ENCODE results near the gene ETFA.

Gene ETFA

DNA sequence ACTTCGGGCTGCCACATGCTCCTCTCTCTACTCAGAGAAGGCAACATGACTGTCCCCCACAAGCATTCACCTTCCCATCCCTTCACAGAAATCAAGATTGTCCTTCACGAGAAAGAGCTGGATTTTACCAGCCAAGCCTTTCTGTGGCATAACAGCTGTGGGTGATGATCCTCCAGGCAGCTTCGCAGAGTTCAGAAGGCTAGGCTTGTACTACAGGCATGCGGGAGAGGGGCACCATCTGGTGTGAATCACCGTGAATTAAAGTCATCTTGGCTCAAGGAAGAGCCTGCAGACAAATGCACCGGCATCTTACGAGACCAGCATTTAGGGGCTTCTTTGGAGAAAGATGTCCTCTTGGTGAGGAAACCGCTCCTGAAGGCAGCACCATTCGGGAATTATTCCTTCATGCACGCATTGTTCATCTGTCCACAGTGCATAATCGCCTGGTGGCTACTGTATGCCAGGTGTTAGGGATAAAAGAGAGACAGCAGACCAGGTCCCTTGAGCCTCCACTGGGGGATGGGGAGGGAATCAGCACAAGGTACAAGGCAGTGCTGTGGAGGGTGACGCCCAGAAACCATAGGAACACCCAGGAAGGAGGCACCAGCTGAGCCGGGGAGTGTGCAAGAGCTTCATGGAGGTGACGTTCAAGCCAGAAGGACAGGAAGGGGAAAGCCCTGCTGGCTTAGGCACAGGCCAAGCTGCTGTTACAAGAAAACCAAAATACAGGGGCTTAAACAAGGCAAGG, 142.9 kb downstream of the ETFA start:
- H3K27ac ChIP-seq (ENCODE audit: low read length), result no peak overlapping the region
- no peak for TF ChIP-seq EZH2phosphoT487 (IDR thresholded peaks at IDR 0.05; ENCODE audit: low read depth)
- TF ChIP-seq, protein P1, sequence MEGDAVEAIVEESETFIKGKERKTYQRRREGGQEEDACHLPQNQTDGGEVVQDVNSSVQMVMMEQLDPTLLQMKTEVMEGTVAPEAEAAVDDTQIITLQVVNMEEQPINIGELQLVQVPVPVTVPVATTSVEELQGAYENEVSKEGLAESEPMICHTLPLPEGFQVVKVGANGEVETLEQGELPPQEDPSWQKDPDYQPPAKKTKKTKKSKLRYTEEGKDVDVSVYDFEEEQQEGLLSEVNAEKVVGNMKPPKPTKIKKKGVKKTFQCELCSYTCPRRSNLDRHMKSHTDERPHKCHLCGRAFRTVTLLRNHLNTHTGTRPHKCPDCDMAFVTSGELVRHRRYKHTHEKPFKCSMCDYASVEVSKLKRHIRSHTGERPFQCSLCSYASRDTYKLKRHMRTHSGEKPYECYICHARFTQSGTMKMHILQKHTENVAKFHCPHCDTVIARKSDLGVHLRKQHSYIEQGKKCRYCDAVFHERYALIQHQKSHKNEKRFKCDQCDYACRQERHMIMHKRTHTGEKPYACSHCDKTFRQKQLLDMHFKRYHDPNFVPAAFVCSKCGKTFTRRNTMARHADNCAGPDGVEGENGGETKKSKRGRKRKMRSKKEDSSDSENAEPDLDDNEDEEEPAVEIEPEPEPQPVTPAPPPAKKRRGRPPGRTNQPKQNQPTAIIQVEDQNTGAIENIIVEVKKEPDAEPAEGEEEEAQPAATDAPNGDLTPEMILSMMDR (IDR thresholded peaks at IDR 0.05; ENCODE audit: low read depth, low read length), result no peak
- H3K9ac ChIP-seq (ENCODE audit: low read length), result no peak overlapping the region
- H3K27me3 ChIP-seq (ENCODE audit: low read depth, low read length), result peaks cover 3% of the 10 kb centered on the region; the same call in 1 of the 2 replicates
- no peaks in the 10 kb centered on the region for H3K36me3 ChIP-seq (replicated peaks; ENCODE audit: low read depth, low read length)
- H3K4me2 ChIP-seq (ENCODE audit: low read length), result peak overlapping the region; percentile 38
- H3K79me2 ChIP-seq (ENCODE audit: low read length), result no peaks in the 10 kb centered on the region
- H2AFZ ChIP-seq (ENCODE audit: low read depth, low read length), result peak overlapping the region; percentile 83
- no peaks in the 10 kb centered on the region for H4K20me1 ChIP-seq (ENCODE audit: insufficient read depth, low read length)
- no peak overlapping the region for H3K4me3 ChIP-seq (ENCODE audit: low read length)
- H3K9me3 ChIP-seq (ENCODE audit: insufficient read depth, low read length), result no peaks in the 10 kb centered on the region
- peaks cover 5% of the 10 kb centered on the region; the same call in 1 of the 2 replicates for H3K4me1 ChIP-seq (ENCODE audit: low read length)

DNA sequence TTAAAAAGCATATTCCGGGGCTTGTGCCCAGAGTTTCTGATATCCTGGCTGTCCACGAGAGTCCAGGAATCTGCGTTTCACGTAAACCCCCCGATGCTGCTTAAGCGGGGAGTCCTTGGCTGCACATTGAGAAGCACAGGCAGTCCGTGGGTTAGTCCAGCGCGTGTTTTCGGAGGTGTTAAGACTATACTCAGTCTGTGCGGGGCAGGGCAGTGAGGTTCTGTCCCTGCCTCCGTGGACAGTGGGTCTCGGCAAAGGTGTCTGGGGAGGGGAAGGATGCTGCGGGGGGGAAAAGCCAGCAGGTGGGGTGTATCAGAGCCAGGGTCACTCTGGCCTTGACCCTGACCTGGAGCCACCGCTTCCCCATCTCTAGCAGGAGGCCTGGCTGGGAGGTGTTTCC, 145.3 kb downstream of the ETFA start:
- Histone ChIP-seq H4K20me1 (ENCODE audit: insufficient read depth, low read length) (no peaks in the 10 kb centered on the region), H3K4me1 (ENCODE audit: low read length) (peaks cover 5% of the 10 kb centered on the region; the same call in 1 of the 2 replicates), H2AFZ (ENCODE audit: low read depth, low read length) (no peak overlapping the region), H3K27ac (ENCODE audit: low read length) (no peak overlapping the region), H3K36me3 (replicated peaks; ENCODE audit: low read depth, low read length) (no peaks in the 10 kb centered on the region), H3K79me2 (ENCODE audit: low read length) (no peaks in the 10 kb centered on the region), H3K4me2 (ENCODE audit: low read length) (no peak overlapping the region), H3K9ac (ENCODE audit: low read length) (no peak overlapping the region), H3K27me3 (ENCODE audit: low read depth, low read length) (0 out of 2 replicates have a peak, but pooled peaks cover 8% of the 10 kb centered on the region), H3K4me3 (ENCODE audit: low read length) (no peak overlapping the region), H3K9me3 (ENCODE audit: insufficient read depth, low read length) (no peaks in the 10 kb centered on the region)
- no peak for TF ChIP-seq EZH2phosphoT487 (IDR thresholded peaks at IDR 0.05; ENCODE audit: low read depth)
- TF ChIP-seq, protein P1 (IDR thresholded peaks at IDR 0.05; ENCODE audit: low read depth, low read length), result no peak
